ENCODE results near the gene RASGRP4.

Gene RASGRP4

DNA sequence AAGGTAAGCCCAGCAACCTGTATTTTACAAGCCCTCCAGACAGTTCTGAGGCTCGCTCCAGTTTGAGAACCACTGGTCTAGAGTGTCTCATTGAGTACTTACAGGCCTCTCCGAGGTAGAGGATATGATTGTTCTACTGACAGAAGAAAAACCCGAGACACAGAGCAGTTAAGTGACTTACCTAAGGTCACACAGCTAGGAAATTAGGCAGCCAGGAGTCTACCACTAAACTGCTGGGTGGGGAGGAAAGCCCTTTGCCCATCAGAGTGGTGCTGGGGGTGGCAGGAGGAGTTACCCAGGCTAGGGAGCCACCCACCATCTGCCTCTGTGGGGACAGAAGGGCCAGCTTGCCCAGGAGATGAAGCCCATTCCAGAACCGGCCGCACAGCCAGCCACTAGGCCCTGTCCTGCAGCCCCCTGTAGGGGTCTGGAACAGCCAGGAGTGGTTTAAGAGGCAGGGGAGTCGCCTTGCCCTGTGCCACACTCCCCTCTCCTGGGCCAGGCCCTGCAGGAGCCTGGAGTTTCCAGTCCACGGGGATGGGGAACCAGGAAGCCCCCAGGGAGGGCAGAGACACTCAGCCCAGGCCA, 703 bp downstream of the RASGRP4 start:
- no peak for TF ChIP-seq ZNF510 (tag by site-specific recombination; IDR thresholded peaks at IDR 0.05; ENCODE audit: insufficient replicate concordance)
- 0 out of 2 replicates have a peak, but pooled peaks have one; percentile 45 for TF ChIP-seq ZBTB20 (tag by site-specific recombination; IDR thresholded peaks at IDR 0.05)
- peak; percentile 47 for TF ChIP-seq ZIC2 (tag by site-specific recombination; IDR thresholded peaks at IDR 0.05)
- peak; percentile 75; the same call in 1 of the 2 replicates for TF ChIP-seq ZNF768 (tag by site-specific recombination; IDR thresholded peaks at IDR 0.05)
- TF ChIP-seq PRDM10 (tag by site-specific recombination; IDR thresholded peaks at IDR 0.05): peak; percentile 38; the same call in 1 of the 2 replicates
- ChIA-PET CTCF (interaction anchor here (0.6 to 2.9 kb wide), 3 partner anchors 22 to 190 kb away, joined by 3 to 17 read pairs (median 4); partner anchors contain the start of gene FAM98C), POLR2A (interaction anchor here (0.6 kb wide), 1 partner anchor 13 kb away, joined by 6 read pairs; no protein-coding TSS in a partner anchor)
- no peak overlapping the region for H3K4me3 ChIP-seq (ENCODE audit: low read depth, low read length)
- no peaks in the 10 kb centered on the region; a peak in 1 of 3 replicates for H3K36me3 ChIP-seq (ENCODE audit: control insufficient read depth in 2 of 2, insufficient read depth in 1 of 2, low read length in 2 of 2)
- H3K27ac ChIP-seq (ENCODE audit: extremely low read depth, low read depth, low read length): no peak overlapping the region
- H3K4me1 ChIP-seq (ENCODE audit: control insufficient read depth, insufficient read depth, low read length): no peaks in the 10 kb centered on the region
- no peaks in the 10 kb centered on the region for H3K9me3 ChIP-seq (ENCODE audit: control insufficient read depth, insufficient read depth, low read depth, low read length)

- H3K4me1 ChIP-seq (ENCODE audit: control insufficient read depth, insufficient read depth, low read length): no peaks in the 10 kb centered on the region
- POLR2A ChIA-PET: interaction anchor here (0.7 kb wide), 1 partner anchor 11 kb away, joined by 3 read pairs; no protein-coding TSS in a partner anchor
- CTCF ChIA-PET: interaction anchor here (0.8 to 2.9 kb wide), 2 partner anchors 21 to 181 kb away, joined by 5 to 17 read pairs; partner anchors contain the start of gene FAM98C
- no peaks in the 10 kb centered on the region for H3K9me3 ChIP-seq (ENCODE audit: control insufficient read depth, insufficient read depth, low read depth, low read length)
- no peak overlapping the region for H3K27ac ChIP-seq (ENCODE audit: extremely low read depth, low read depth, low read length)
- TF ChIP-seq ZNF112 (tag by site-specific recombination; IDR thresholded peaks at IDR 0.05) (no peak), ZNF302 (tag by site-specific recombination; IDR thresholded peaks at IDR 0.05; ENCODE audit: low read depth) (no peak), ZNF433 (tag by site-specific recombination; IDR thresholded peaks at IDR 0.05; ENCODE audit: low read depth) (no peak), ZNF843 (tag by site-specific recombination; IDR thresholded peaks at IDR 0.05) (no peak), ZBTB48 (tag by site-specific recombination; IDR thresholded peaks at IDR 0.05) (no peak), OSR2 (tag by site-specific recombination; IDR thresholded peaks at IDR 0.05) (no peak), ZFP37 (tag by site-specific recombination; IDR thresholded peaks at IDR 0.05) (no peak), ZBTB21 (tag by site-specific recombination; IDR thresholded peaks at IDR 0.05) (no peak), ZNF629 (tag by site-specific recombination; IDR thresholded peaks at IDR 0.05) (no peak), ZBTB17 (tag by site-specific recombination; IDR thresholded peaks at IDR 0.05) (no peak), ZNF404 (tag by site-specific recombination; IDR thresholded peaks at IDR 0.05) (no peak), ZNF133 (tag by site-specific recombination; IDR thresholded peaks at IDR 0.05) (no peak), ZNF335 (tag by site-specific recombination; conservative IDR thresholded peaks at IDR 0.05) (no peak), ZNF664 (tag by site-specific recombination; IDR thresholded peaks at IDR 0.05) (no peak), ZNF350 (tag by site-specific recombination; IDR thresholded peaks at IDR 0.05) (no peak), KLF17 (tag by site-specific recombination; IDR thresholded peaks at IDR 0.05) (no peak), HOXA7 (CRISPR knock-in tag; IDR thresholded peaks at IDR 0.05; ENCODE audit: borderline replicate concordance) (no peak), ZNF24 (tag by site-specific recombination; IDR thresholded peaks at IDR 0.05) (no peak)
- H3K36me3 ChIP-seq (ENCODE audit: control insufficient read depth in 2 of 2, insufficient read depth in 1 of 2, low read length in 2 of 2): no peaks in the 10 kb centered on the region; a peak in 1 of 3 replicates
- no peak overlapping the region for H3K4me3 ChIP-seq (ENCODE audit: low read depth, low read length)
Observed at GRCh38 chr19:38424272-38424671, 1.7 kb downstream of the RASGRP4 start.
